SK-N-SH treated with all-trans-retinoic acid at 6 μM for 48 hours (cell line): Measurements from ENCODE around the gene LYPD5.
"Not testable (repeated sequence)": the region's sequence is repeated elsewhere in the genome, so short reads cannot be mapped to it uniquely, and the experiment has no call there.

ENCODE experiments used
- ARNTL ChIP-seq: fragments of 450-650 bp; formaldehyde crosslinking; IDR thresholded peaks from 2 replicates; pipeline ENCODE4 v1.5.0; 2020; ENCODE audit warnings: low read depth, mild to moderate bottlenecking, moderate library complexity, borderline replicate concordance
- CSRNP3 ChIP-seq: fragments of 250-450 bp; sonication (Bioruptor Pico); IDR thresholded peaks from 2 replicates; pipeline ENCODE4 v1.5.1; 2021; ENCODE audit warnings: mild to moderate bottlenecking, moderate library complexity
- ESRRG ChIP-seq: fragments of 250-450 bp; sonication (Bioruptor Pico); IDR thresholded peaks from 2 replicates; pipeline ENCODE4 v1.6.1; 2021; ENCODE audit warnings: mild to moderate bottlenecking
- PATZ1 ChIP-seq: fragments of 250-450 bp; sonication (Bioruptor Pico); IDR thresholded peaks from 2 replicates; pipeline ENCODE4 v1.8.0; 2020; ENCODE audit warnings: mild to moderate bottlenecking, moderate library complexity, borderline replicate concordance
- TSHZ2 ChIP-seq: fragments of 250-450 bp; sonication (Bioruptor Pico); IDR thresholded peaks from 2 replicates; pipeline ENCODE4 v1.5.0; 2020; ENCODE audit warnings: mild to moderate bottlenecking, moderate library complexity
- ZNF565 ChIP-seq: fragments of 450-650 bp; formaldehyde crosslinking; conservative IDR thresholded peaks from 2 replicates; pipeline ENCODE4 v1.5.0; 2020; ENCODE audit warnings: low read depth, mild to moderate bottlenecking, moderate library complexity
- ZNF8 ChIP-seq: fragments of 450-650 bp; formaldehyde crosslinking; IDR thresholded peaks from 2 replicates; pipeline ENCODE4 v1.5.0; 2020; ENCODE audit warnings: mild to moderate bottlenecking, moderate library complexity

- TF ChIP-seq TSHZ2 (CRISPR knock-in tag); ESRRG (CRISPR knock-in tag); ZNF8 (CRISPR knock-in tag); CSRNP3 (CRISPR knock-in tag); ZNF565 (CRISPR knock-in tag); ARNTL (CRISPR knock-in tag); PATZ1: not testable (repeated sequence)
Observed at GRCh38 chr19:43817454-43817853, 15.2 kb upstream of the LYPD5 start.
